Activated naive CD8-positive, alpha-beta T cell (primary cell): ENCODE data around the gene SKIC8.

Experiments
- H3K27ac Mint-ChIP-seq: one replicate; pipeline ENCODE4 v1.8.0; 2021; ENCODE audit warnings: mixed read lengths
- H3K27me3 Mint-ChIP-seq: one replicate; pipeline ENCODE4 v1.8.0; 2021; ENCODE audit warnings: mixed read lengths
- H3K36me3 Mint-ChIP-seq: one replicate; pipeline ENCODE4 v1.8.0; 2021; ENCODE audit warnings: mixed read lengths
- H3K4me1 Mint-ChIP-seq: one replicate; pipeline ENCODE4 v1.8.0; 2021; ENCODE audit warnings: low read depth, mixed read lengths
- H3K4me3 Mint-ChIP-seq: one replicate; pipeline ENCODE4 v1.8.0; 2021; ENCODE audit warnings: mild to moderate bottlenecking, mixed read lengths
- H3K9me3 Mint-ChIP-seq: one replicate; pipeline ENCODE4 v1.8.0; 2021; ENCODE audit warnings: low read depth, mixed read lengths

The SKIC8 gene

GRCh38 chr15:78241017-78241416 lies 58.4 kb downstream of the SKIC8 start:
- Mint-ChIP-seq H3K4me3 (no peak overlapping the region), H3K9me3 (no peaks in the 10 kb centered on the region), H3K27me3 (peaks cover 2% of the 10 kb centered on the region), H3K27ac (no peak overlapping the region), H3K4me1 (peaks cover 2% of the 10 kb centered on the region), H3K36me3 (no peaks in the 10 kb centered on the region)

- Mint-ChIP-seq H3K4me1 (peaks cover 2% of the 10 kb centered on the region), H3K4me3 (no peak overlapping the region), H3K36me3 (no peaks in the 10 kb centered on the region), H3K27me3 (peaks cover 2% of the 10 kb centered on the region), H3K27ac (no peak overlapping the region), H3K9me3 (no peaks in the 10 kb centered on the region)
Measured at GRCh38 chr15:78239811-78240210, 59.6 kb downstream of the SKIC8 start.

GRCh38 chr15:78237146-78237545 lies 62.3 kb downstream of the SKIC8 start:
- Mint-ChIP-seq H3K9me3 (no peaks in the 10 kb centered on the region), H3K27ac (no peak overlapping the region), H3K4me3 (no peak overlapping the region), H3K36me3 (no peaks in the 10 kb centered on the region), H3K4me1 (peaks cover 2% of the 10 kb centered on the region), H3K27me3 (peaks cover 4% of the 10 kb centered on the region)

GRCh38 chr15:78236491-78236890 lies 62.9 kb downstream of the SKIC8 start:
- H3K36me3 Mint-ChIP-seq: no peaks in the 10 kb centered on the region
- peaks cover 2% of the 10 kb centered on the region for H3K4me1 Mint-ChIP-seq
- no peak overlapping the region for H3K4me3 Mint-ChIP-seq
- no peaks in the 10 kb centered on the region for H3K9me3 Mint-ChIP-seq
- no peak overlapping the region for H3K27ac Mint-ChIP-seq
- peaks cover 4% of the 10 kb centered on the region for H3K27me3 Mint-ChIP-seq

GRCh38 chr15:78234515-78235040 lies 64.8 kb downstream of the SKIC8 start, which contains the start of gene ACSBG1:
Gene ACSBG1, minus strand, starts transcription at chr15:78234565. Its CDS starts 64 bp downstream, at chr15:78234501.
- Mint-ChIP-seq H3K4me1 (no peaks in the 10 kb centered on the region), H3K4me3 (no peak within 1 kb of the TSS), H3K9me3 (no peaks in the 10 kb centered on the region)

GRCh38 chr15:78233496-78233895 lies 65.9 kb downstream of the SKIC8 start:
- Mint-ChIP-seq H3K4me3 (no peak overlapping the region), H3K9me3 (no peaks in the 10 kb centered on the region)

More at GRCh38 chr15:78234515-78235040, 64.8 kb downstream of the SKIC8 start, which contains the start of gene ACSBG1:
- Mint-ChIP-seq H3K27ac (no peak within 1 kb of the TSS), H3K27me3 (peaks cover 4% of the 10 kb centered on the region), H3K36me3 (no peaks in the 10 kb centered on the region)

More at GRCh38 chr15:78233496-78233895, 65.9 kb downstream of the SKIC8 start:
- Mint-ChIP-seq H3K4me1 (no peaks in the 10 kb centered on the region), H3K27ac (no peak overlapping the region), H3K27me3 (peaks cover 2% of the 10 kb centered on the region), H3K36me3 (no peaks in the 10 kb centered on the region)
